NCI-H1417 (cell line): ENCODE measurements around the gene BEND6.
"Not testable (repeated sequence)": the region's sequence is repeated elsewhere in the genome, so short reads cannot be mapped to it uniquely, and the experiment has no call there.

Source experiments
- DNase-seq, 3 experiments: peaks; one replicate each; lab custom pipeline; 2025; lab: John Stamatoyannopoulos, UW

The BEND6 gene

DNA sequence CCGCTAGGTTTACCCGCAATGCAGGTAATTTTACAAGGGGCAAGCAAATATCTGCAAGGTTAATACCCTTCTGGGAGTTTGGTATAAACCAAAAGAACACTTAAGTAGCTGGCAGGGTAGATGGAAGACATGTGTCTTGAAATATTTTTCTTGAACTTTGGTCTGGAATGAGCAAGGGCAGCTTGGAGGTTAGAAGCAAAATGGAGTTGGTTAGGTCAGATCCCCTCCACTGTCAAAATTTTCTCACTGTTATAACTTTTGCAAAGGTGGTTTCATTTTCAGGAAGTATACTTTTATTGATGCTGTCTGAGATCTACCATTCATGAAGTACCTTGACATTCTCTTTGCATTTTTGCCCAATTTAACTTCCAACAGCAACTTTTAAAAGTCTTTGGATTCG, 78.3 kb downstream of the BEND6 start:
- no peak for DNase-seq

DNA sequence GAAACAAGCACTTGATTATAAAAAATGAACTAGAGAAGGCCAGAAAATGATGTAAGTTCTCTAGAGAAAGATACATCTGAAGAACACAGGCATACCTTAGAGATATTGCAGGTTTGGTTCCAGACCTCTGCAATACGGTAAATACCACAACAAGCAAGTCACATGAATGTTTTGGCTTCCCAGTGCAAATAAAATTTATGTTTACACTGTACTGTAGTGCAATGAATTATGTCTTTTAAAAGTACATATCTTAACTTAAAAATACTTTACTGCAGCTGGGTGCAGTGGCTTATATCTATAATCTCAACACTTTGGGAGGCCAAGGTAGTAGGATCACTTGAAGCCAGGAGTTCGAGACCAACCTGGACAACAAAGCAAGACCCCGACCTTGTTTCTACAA, 80.6 kb downstream of the BEND6 start:
- DNase-seq = no peak

DNA sequence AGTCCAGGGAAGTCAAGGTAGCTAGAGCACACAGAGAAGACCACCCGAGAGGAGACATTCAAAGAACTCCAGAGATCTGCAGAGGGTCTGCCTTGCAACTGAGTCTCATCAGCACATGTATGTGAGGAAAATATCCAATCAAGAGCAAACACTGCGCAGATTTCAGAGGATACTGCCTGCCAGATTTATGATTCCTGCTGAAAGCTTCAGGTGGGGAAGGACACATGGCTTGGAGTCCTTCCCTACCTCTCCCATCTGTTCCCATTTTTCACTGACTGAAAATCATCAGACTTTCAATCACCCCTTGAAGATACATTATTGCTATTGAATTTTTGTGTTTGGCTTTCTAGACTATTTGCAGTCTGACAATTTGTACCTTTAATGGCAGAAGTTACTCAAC, 84.0 kb downstream of the BEND6 start:
- no peak for DNase-seq

DNA sequence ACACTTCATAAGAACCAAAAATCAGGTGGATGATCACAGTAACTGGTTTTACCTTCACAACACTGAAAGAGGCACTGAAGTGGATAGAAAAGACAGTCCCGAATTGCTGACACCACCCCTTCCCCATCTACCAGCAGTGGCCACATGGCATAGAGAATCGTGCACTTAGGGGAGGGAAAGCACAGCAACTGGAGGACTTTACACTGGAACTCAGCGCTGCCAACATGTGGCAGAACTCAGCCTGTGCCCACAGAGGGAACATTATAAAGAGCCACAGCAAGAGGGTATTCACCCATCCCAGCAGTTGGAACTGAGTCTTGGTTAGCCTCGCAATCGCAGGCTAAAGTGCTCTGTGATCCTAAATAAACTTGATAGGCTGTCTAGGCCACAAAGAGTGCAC, 85.1 kb downstream of the BEND6 start:
- DNase-seq = no peak

DNA sequence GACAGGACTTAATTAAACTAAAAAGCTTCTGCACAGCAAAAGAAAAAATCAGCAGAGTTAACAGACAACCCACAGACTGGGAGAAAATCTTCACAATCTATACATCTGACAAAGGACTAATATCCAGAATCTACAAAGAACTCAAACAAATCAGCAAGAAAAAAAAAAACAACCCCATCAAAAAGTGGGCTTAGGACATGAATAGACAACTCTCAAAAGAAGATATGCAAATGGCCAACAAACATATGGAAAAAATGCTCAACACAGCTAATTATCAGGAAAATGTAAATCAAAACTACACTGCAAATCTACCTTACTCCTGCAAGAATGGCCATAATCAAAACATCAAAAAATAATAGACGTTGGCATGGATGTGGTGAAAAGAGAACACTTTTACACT, 89.2 kb downstream of the BEND6 start:
- not testable (repeated sequence) for DNase-seq

DNA sequence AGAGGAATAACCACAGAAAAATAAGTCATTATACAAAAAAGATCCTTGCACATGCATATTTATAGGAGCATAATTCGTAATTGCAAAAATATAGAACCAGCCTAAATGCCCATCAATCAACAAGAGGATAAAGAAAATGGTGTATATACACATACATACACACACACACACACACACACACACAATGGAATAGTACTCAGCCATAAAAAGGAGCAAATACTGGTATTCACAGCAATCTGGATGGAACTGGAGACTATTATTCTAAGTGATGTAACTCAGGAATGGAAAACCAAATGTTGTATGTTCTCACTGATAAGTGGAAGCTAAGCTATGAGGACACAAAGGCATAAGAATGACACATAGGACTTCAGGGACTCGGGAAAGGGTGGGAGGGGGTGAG, 89.7 kb downstream of the BEND6 start:
- DNase-seq = no peak

DNA sequence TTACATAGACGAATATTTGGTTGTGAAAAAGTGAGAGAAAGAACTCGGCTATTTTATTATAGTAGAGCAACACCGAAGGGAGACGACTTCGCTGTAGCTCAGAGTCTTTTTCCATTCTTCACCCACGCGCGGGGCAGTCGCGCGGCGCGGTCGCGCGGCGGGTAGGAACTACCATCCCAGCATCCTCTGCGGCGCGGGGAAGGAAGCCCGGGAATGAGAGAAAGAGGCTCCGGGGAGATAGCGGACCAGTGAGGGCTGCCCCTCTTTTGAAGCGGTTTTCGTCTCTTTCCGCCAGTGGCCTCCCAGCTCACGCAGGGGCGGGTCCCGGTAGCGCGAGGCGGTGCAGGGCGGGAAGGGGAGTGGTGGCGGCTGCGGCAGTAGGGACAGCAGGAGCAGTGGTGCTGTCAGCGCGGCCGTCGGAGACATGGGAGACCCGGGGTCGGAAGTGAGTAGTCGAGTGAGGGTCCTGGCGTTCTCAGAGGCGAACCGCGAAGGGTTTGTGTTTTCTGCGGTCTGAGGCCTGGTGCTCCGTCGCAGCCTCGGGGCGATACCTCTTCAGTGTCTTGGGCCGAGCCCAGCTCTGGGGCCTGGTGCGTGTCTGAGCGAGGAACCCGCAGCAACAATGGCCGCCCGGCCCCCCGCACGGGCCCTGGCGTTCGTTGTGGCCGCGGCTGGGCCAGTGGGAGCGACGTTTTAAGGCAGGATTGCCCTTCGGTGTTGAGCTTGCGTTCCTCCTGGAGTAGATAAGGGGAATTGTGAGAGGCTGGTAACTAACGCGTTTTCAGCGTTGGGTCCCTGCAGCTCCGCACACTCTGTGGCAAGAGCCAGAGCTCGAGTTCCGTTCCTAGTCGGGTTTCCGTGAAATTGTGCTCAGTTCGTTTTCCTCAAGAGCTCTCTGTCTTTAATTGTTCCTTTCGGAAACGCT, 91.7 kb downstream of the BEND6 start, which contains the start of gene KIAA1586:
Gene KIAA1586 (plus strand): TSS at position 362 of the 925 bp plus-strand sequence. CDS start 63 bp downstream, at position 425.
- peak; percentile 90 to 96 (median 90) for DNase-seq

DNA sequence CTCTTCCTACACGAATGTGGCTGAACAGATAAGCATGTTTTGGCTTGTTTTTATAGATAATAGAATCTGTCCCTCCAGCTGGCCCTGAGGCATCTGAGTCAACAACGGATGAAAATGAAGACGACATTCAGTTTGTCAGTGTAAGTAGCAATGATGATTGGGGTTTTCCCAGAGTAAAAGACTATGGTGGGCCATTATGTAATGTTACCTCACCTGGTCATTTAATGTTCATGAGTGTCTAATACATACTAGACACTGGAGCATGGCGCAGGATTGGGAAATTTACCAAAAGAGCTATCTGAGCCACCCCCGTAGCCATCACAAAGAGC, 92.3 kb downstream of the BEND6 start:
- not testable (repeated sequence) for DNase-seq

DNA sequence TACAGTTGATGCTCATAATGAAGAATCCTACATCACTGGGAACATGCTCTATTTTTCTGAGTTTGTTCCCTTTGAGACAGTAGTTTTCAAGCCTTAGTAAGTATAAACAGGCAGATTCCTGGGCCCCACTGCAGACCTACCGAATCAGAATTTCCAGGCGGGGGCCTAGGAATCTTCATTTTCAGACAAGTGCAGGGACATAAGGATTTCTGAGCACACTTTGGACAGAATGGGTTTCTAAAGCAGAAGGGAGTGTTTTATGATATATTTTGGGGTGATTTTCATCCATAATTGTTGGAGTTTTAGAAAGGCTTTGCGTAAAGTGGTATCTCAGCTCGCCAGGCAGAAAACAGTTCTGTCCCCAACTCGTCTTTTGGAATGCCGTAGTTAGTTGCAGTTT, 93.0 kb downstream of the BEND6 start:
- not testable (repeated sequence) for DNase-seq

DNA sequence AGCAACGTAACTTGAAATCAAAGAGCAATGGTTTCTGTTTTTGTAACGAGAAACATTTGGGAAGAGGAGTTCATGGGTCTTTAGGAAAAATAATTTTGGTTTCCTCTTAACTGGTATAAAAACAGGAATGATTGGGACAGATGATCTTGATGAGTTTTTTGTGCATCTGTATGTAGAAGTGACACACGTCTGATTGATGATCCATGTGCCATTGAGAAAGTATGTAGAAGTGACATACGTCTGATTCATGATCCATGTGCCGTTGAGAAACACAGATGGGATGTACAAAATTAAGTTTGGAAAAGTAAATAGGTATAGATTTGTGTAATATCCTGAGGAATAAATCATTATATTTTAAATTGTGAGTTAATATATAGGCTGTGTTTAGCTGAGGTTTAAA, 93.7 kb downstream of the BEND6 start:
- no peak for DNase-seq

DNA sequence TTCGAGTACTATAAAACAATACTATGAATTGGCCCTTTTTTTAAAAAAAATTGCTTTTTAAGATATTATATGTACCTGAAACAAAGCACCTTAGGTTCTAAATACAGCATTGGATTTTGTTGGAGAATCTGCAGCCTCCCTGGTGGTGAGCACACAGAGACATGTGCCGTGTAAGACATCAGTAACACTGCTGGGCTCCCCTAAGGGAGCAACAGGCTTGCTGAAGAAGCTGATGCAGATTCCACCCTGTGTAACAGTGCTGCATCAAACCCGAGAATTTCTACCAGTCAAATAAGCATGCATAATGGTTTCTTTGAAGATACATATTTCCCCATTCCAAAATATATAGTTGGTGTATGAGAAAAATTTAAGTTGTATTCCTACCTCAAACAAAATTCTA, 108.9 kb downstream of the BEND6 start:
- no peak for DNase-seq

DNA sequence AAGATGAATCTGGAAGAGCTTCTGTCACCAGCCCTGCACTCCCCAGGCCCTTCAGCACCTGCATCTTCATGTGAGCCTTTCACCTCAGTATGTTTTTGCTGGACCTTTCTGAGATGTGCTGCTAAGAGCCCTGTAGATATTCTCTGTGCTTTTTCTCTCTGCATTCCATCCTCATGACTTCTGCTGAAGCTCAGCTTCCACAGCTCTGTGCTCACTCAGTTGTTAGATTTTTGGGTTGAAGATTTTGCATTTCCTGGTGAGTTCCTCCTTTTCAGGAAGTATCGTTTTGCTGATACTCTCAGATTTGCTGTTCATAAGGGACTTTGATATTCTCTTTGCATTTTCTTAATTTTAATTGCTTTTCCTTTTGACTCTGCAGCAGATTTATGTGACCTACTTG, 109.9 kb downstream of the BEND6 start:
- DNase-seq = no peak

DNA sequence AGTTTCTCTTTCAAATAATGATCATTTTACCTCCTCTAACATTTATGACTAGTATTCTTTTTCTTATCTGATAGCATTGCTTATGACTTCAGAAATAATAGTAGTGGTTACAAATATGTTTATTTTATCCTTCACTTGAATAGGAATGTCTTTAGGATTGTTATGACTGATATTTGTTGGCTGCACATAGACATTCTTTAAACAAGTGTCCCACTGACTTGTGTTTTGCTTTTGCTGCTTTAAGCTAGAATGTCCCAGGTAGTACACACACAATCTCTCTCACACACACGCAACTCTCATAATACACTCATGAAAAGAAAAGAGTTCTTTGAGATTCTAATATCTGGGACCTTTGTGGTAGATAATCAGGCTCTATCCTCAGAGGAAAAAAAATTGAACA, 113.2 kb downstream of the BEND6 start:
- no peak for DNase-seq

DNA sequence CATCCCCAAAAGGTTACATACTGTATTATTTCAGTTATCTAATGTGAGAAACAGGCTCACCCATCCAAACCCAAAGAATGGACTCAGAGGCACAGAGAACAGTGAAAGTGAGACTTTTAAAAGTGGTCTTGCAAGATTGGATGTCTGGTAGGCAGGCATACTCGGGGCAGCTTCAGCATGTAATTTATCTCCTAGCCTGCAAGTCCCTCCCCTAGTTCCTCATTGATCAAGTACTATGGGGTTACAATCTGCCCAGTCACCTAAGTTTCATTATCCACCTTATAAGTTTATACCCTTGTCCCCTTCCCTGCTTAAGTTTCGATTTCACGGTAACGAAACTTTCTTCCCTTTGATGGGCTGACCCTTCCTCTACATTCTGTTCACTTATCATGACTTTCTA, 114.3 kb downstream of the BEND6 start:
- no peak for DNase-seq

DNA sequence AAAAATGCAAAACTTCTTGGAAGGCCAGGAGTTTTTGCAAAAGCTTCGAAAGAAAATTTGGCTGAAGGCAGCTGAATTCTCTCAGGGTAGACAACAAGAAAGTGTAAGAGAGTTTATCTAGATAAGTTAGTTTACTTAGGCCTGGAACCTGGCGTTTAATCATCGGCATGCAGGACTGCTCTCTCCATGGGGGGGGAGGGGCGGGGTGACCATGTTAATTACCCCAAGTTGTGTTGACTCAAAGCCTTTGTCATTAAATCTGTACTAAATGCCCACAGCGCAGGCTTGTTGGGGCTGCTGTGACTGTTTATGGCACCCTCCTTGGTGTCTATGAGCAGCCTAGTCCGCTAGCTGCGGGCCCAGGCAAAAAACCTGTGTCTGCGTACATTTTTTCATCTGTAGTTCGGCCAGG, 115.0 kb downstream of the BEND6 start:
- no peak for DNase-seq

DNA sequence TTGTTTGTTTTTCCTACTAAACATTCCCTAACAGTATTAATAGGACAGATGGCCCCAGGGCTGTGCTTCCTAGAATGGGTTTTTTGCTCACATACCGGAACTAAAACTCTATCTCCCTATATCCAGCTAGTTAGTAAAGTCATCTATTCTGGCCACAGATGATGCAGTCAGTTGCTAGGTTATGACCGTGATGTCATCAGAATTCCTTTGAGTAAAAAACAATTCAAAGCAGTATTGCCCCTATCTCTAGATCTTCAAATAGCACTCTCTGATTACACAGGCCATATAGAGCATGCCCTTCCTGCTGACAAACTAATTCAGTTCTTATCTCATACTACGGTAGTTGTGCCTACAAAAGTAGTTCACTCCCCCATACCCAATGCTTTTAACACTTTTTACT, 117.2 kb downstream of the BEND6 start:
- no peak for DNase-seq

DNA sequence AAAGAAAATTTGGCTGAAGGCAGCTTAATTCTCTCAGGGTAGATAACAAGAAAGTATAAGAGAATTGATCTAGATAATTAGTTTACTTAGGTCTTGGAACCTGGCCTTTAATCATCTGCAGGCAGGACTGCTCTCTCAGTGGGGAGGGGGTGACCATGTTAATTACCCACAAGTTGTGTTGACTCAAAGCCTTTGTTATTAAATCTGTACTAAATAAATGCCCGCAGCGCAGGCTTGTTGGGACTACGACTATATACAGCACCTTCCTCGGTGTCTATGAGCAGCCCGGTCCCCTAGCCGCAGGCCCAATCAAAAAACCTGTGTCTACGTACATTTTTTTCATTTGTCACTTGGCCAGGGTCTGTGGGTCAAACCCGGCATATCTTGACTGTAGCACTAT, 119.5 kb downstream of the BEND6 start:
- no peak for DNase-seq

DNA sequence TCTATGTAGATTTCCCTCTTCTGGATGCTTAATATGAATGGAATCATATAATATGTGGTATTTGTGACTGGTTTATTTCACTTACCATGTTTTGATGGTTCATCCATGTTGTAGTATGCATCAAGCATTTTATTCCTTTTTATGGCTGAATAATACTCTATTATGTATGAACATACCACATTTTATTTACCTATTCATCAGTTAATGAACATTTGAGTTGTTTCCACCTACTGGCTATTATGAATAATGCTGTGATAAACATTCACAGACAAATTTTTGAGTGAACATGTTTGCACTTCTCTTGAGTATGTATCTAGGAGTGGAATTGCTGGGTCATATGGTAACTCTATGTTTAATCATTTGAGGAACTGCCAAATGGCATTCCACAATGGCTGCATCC, 120.2 kb downstream of the BEND6 start:
- no peak for DNase-seq
